Trophoblast cell (in vitro differentiated cells and primary cell): ENCODE results near the gene PNPLA2. TPM values are rescaled to one million over a fixed set of nuclear protein-coding genes. Genes with fewer than 3 reads are reported as not detected.

Experiments used
- DNase-seq, 2 donors: peaks; one replicate each; pipeline ENCODE4 v3.0.0-alpha.2; 2016
- H2AFZ ChIP-seq: 2 replicates; pipeline ENCODE4 v1.6.1; 2013; ENCODE audit warnings: low read length, moderate library complexity, mild to moderate bottlenecking; ENCODE audit not compliant: insufficient read depth, poor library complexity
- H2AK5ac ChIP-seq: 2 replicates; pipeline ENCODE4 v1.6.1; 2013; ENCODE audit warnings: mild to moderate bottlenecking, low read length
- H2BK120ac ChIP-seq: 2 replicates; pipeline ENCODE4 v1.6.1; 2013; ENCODE audit warnings: low read length, mild to moderate bottlenecking, moderate library complexity; ENCODE audit not compliant: insufficient read depth, poor library complexity
- H2BK12ac ChIP-seq: 2 replicates; pipeline ENCODE4 v1.6.1; 2013; ENCODE audit warnings: mild to moderate bottlenecking, low read length, moderate library complexity
- H2BK5ac ChIP-seq: 2 replicates; pipeline ENCODE4 v1.6.1; 2013; ENCODE audit warnings: low read length, low read depth, moderate library complexity, mild to moderate bottlenecking; ENCODE audit not compliant: poor library complexity
- H3K14ac ChIP-seq: 2 replicates; pipeline ENCODE4 v1.6.1; 2013; ENCODE audit warnings: mild to moderate bottlenecking, low read length
- H3K18ac ChIP-seq: 2 replicates; pipeline ENCODE4 v1.6.1; 2013; ENCODE audit warnings: mild to moderate bottlenecking, low read length
- H3K23ac ChIP-seq: 2 replicates; pipeline ENCODE4 v1.6.1; 2013; ENCODE audit warnings: low read length
- H3K27ac ChIP-seq: 2 replicates; pipeline ENCODE4 v1.5.1; 2013; ENCODE audit warnings: low read depth, mild to moderate bottlenecking, inconsistent platforms, low read length, moderate library complexity
- H3K27me3 ChIP-seq: 2 replicates; pipeline ENCODE4 v1.6.1; 2013; ENCODE audit warnings: inconsistent platforms, mild to moderate bottlenecking, low read length, moderate library complexity; ENCODE audit not compliant: insufficient read depth
- H3K36me3 ChIP-seq, 2 experiments: 1 replicate in 1 of 2; 2 replicates in 1 of 2; pipeline ENCODE4 v1.6.1; 2013; ENCODE audit warnings: low read length in 2 of 2, mild to moderate bottlenecking in 2 of 2, moderate library complexity in 1 of 2; ENCODE audit not compliant: insufficient read depth in 2 of 2, control insufficient read depth in 1 of 2
- H3K4ac ChIP-seq: 2 replicates; pipeline ENCODE4 v1.6.1; 2013; ENCODE audit warnings: low read depth, mild to moderate bottlenecking, low read length, moderate library complexity
- H3K4me1 ChIP-seq, 2 experiments: 1 replicate in 1 of 2; 2 replicates in 1 of 2; pipeline ENCODE4 v1.6.1; 2013; ENCODE audit warnings: low read length in 2 of 2, mild to moderate bottlenecking in 2 of 2, moderate library complexity in 1 of 2; ENCODE audit not compliant: insufficient read depth in 2 of 2, control insufficient read depth in 1 of 2
- H3K4me2 ChIP-seq: 2 replicates; pipeline ENCODE4 v1.6.1; 2013; ENCODE audit warnings: inconsistent platforms, mild to moderate bottlenecking, low read length, moderate library complexity
- H3K4me3 ChIP-seq: 2 replicates; pipeline ENCODE4 v1.5.1; 2013; ENCODE audit warnings: mild to moderate bottlenecking, low read depth, low read length, inconsistent platforms
- H3K79me1 ChIP-seq: one replicate; pipeline ENCODE4 v1.6.1; 2013; ENCODE audit warnings: low read length
- H3K79me2 ChIP-seq: 2 replicates; pipeline ENCODE4 v1.6.1; 2013; ENCODE audit warnings: low read length, mild to moderate bottlenecking; ENCODE audit not compliant: control insufficient read depth, insufficient read depth, poor library complexity
- H3K9ac ChIP-seq: 2 replicates; pipeline ENCODE4 v1.6.1; 2013; ENCODE audit warnings: mild to moderate bottlenecking, low read length
- H3K9me3 ChIP-seq: 2 replicates; pipeline ENCODE4 v1.6.1; 2013; ENCODE audit warnings: low read depth, mild to moderate bottlenecking, control low read depth, inconsistent platforms, low read length; ENCODE audit not compliant: insufficient read depth
- H4K12ac ChIP-seq: 2 replicates; pipeline ENCODE4 v1.6.1; 2013; ENCODE audit warnings: low read depth, mild to moderate bottlenecking, low read length, moderate library complexity
- H4K8ac ChIP-seq: 2 replicates; pipeline ENCODE4 v1.6.1; 2013; ENCODE audit warnings: low read depth, mild to moderate bottlenecking, low read length, moderate library complexity
- H4K91ac ChIP-seq: one replicate; pipeline ENCODE4 v1.6.1; 2013; ENCODE audit warnings: low read depth, mild to moderate bottlenecking, low read length, moderate library complexity
- WGBS: extraction: QIAGEN DNeasy Blood & Tissue Kit; methylation state at CpG from one replicate; pipeline ENCODE4 v1.1.7; 2013; ENCODE audit warnings: missing lambda C conversion rate; ENCODE audit not compliant: insufficient read length, insufficient coverage; ENCODE audit errors: extremely low coverage; 5-methylcytosine and 5-hydroxymethylcytosine counted together
- polyA plus RNA-seq: library from polyadenylated mRNA; stranded (reverse); fragments of 200-250 nt; gene quantifications from 2 replicates; pipeline ENCODE4 v1.2.3, GENCODE V29; 2013

PNPLA2 gene, protein sequence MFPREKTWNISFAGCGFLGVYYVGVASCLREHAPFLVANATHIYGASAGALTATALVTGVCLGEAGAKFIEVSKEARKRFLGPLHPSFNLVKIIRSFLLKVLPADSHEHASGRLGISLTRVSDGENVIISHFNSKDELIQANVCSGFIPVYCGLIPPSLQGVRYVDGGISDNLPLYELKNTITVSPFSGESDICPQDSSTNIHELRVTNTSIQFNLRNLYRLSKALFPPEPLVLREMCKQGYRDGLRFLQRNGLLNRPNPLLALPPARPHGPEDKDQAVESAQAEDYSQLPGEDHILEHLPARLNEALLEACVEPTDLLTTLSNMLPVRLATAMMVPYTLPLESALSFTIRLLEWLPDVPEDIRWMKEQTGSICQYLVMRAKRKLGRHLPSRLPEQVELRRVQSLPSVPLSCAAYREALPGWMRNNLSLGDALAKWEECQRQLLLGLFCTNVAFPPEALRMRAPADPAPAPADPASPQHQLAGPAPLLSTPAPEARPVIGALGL
- polyA plus RNA-seq: 56.3 and 56.7 TPM in 2 replicates

DNA sequence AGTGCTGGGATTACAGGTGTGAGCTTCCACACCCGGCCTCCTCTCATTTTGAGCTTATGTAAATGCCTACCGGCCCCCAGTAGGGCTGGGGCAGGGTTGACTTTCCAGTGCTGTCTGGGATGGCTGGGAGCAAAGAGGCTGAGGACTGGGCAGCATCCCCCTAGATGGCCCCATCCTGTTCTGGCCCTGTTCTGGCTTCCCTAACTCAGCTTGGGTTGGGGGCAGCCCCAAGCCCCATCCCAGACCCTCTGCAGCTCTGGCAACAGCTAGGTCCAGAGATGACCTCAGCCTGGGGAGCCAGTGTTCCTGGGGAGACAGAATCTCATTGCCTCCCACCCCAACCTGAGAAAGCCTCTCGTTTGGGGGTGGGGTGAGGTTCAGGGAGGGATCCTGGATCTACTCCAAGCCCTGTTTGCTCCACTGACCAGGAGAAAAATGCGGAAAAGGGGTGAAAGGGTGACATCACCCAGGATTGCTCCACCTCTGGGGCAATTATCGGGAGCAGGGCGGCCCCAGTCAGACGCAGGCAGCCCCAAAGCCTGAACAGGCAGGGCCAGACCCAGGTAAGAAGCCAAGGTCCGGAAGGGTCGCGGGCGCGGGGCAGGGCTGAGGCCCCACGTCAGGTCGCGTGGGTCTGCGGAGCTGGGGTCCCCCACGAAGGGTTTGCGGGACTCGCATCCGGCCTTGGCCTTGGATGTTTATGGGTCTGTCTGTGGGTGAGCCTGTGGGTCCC is at the start of gene PNPLA2:
Gene PNPLA2, plus strand, starts transcription at position 519 of the 733 bp plus-strand sequence. CDS start 805 bp downstream, outside the sequence.
- H3K18ac ChIP-seq: peak within 1 kb of the TSS; percentile 86
- H3K27me3 ChIP-seq: no peaks in the 10 kb centered on the region
- WGBS: no CpG with 5 or more reads among the region's 20 CpGs
- no peak within 1 kb of the TSS for H2BK120ac ChIP-seq
- H3K9ac ChIP-seq: peak within 1 kb of the TSS; percentile 93
- peaks cover 2% of the 10 kb centered on the region for H3K9me3 ChIP-seq
- peak within 1 kb of the TSS; percentile 50 for H2AFZ ChIP-seq
- DNase-seq: peak in 1 of 2 donors; percentile 44
- H2BK12ac ChIP-seq: peak within 1 kb of the TSS; percentile 20
- peak within 1 kb of the TSS; percentile 10 for H2BK5ac ChIP-seq
- peak within 1 kb of the TSS; percentile 81 for H4K8ac ChIP-seq
- H3K79me2 ChIP-seq: peaks cover 3% of the 10 kb centered on the region
- peak within 1 kb of the TSS; percentile 96 for H3K4me2 ChIP-seq
- H3K4me3 ChIP-seq: peak within 1 kb of the TSS; percentile 95
- peak within 1 kb of the TSS; percentile 63 for H3K14ac ChIP-seq
- H3K4me1 ChIP-seq: peaks cover 13 to 14% of the 10 kb centered on the region in 2 experiments
- H3K4ac ChIP-seq: no peak within 1 kb of the TSS
- peak within 1 kb of the TSS; percentile 36 for H4K91ac ChIP-seq
- H3K79me1 ChIP-seq: peaks cover 7% of the 10 kb centered on the region
- H4K12ac ChIP-seq: peak within 1 kb of the TSS; percentile 68
- peak within 1 kb of the TSS; percentile 18 for H3K27ac ChIP-seq
- H3K36me3 ChIP-seq: peaks cover 11 to 13% of the 10 kb centered on the region in 2 experiments
- H2AK5ac ChIP-seq: peak within 1 kb of the TSS; percentile 8
- H3K23ac ChIP-seq: no peak within 1 kb of the TSS

DNA sequence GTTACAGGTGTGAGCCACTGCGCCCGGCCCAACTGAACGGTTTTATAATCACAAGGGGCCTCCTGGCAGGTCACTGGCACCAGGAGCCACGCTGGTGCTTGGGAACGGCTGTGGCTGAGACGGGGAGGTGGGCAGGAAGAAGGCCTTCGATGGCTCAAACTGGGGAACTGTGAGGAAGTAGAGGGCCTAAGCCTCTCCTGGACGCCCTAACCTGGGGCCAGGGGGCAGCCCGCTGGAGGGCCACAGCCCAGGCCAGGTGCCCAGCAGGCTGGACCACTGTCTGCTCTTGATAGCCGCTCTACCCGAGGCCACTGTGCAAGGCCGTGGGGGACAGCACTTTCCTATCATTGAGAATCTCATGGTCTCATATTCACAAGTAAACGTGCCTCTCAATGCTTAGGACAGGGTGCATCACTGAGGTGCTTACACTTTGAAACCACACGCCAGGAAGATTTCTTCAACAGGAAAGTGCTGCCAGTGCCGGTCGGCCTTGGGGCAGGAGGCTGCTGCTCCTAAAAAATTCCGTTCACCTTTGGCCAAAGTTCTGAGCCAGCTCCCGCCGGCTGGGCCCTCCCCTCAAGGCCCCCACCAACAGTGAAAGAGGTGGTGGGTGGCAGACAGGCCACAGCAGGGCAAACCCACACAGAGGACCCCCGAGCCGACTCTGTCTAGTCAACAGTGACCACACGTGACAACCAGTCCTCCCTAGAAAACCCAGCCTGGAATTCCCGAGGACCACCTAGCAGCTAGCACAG is 48.6 kb upstream of the PNPLA2 start:
- Histone ChIP-seq H3K23ac (no peak overlapping the region), H2AFZ (no peak overlapping the region), H3K79me2 (peaks cover 2% of the 10 kb centered on the region), H3K9ac (no peak overlapping the region), H3K36me3 (peaks cover 65 to 66% of the 10 kb centered on the region in 2 experiments), H3K4me1 (peaks cover 1 to 16% of the 10 kb centered on the region in 2 experiments), H2AK5ac (no peak overlapping the region), H3K4me3 (no peak overlapping the region), H4K91ac (no peak overlapping the region), H3K27me3 (no peaks in the 10 kb centered on the region), H3K4me2 (no peak overlapping the region), H3K4ac (no peak overlapping the region), H3K79me1 (no peaks in the 10 kb centered on the region), H3K27ac (no peak overlapping the region), H3K14ac (no peak overlapping the region), H2BK12ac (no peak overlapping the region), H2BK5ac (no peak overlapping the region), H3K9me3 (peaks cover 2% of the 10 kb centered on the region), H3K18ac (no peak overlapping the region), H4K8ac (no peak overlapping the region), H4K12ac (no peak overlapping the region), H2BK120ac (no peak overlapping the region)
- DNase-seq: no peak
- WGBS: no CpG with 5 or more reads among the region's 23 CpGs

DNA sequence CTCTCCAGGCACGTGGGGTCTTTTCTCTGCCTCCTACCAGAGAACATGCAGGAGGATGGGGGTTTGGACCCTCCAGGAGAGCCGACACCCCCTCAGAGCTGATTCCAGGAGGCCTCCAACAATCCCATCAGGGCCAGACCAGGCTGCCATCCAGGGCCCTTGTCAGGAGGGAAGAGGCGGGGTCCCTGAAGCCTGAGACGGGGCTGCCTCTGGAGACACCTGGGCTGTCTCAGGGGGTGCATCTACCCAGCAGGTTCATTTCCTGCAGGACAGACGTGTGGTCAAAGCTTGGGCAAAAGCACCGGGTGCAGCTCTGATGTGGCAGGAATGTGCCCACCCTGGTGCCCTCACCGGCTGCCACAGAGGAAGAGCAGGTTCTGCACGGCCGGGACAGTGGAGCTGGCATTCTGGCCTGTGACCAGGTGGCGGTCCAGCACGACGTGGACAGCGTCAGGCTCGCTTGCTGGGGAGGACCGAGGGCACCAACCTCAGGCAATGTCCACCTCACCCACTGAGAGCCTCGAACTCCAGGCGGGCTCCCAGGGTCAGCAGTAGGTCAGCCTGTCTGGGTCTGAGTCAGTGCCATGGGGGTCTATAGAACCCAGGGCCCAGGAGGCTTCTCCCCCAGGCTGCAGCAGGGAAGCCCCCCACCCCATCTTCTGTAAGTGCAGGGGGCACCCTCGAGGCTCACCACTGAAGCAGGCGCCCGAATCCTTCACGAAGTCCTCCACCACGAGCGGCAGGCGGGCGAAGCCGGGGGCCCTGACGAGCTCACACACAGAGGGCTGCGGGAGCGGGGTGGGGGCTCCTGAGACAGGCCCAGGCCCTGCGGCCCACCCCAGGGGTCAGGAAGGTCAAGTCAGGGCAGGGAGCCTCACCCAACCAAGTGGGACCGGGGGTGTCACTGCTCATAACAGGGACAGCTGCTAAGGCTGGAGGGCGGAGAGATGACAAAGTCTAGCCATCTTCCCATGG is 47.8 kb upstream of the PNPLA2 start:
- H3K79me1 ChIP-seq: no peaks in the 10 kb centered on the region
- peaks cover 7 to 21% of the 10 kb centered on the region in 2 experiments for H3K4me1 ChIP-seq
- DNase-seq: no peak
- no peak overlapping the region for H4K91ac ChIP-seq
- H2AK5ac ChIP-seq: no peak overlapping the region
- no peak overlapping the region for H4K12ac ChIP-seq
- no peak overlapping the region for H3K9ac ChIP-seq
- no peak overlapping the region for H2BK12ac ChIP-seq
- no peak overlapping the region for H3K4me2 ChIP-seq
- H4K8ac ChIP-seq: no peak overlapping the region
- H2AFZ ChIP-seq: no peak overlapping the region
- H3K27ac ChIP-seq: no peak overlapping the region
- WGBS: no CpG with 5 or more reads among the region's 32 CpGs
- peaks cover 2% of the 10 kb centered on the region for H3K79me2 ChIP-seq
- H3K4ac ChIP-seq: no peak overlapping the region
- no peak overlapping the region for H3K4me3 ChIP-seq
- no peak overlapping the region for H2BK120ac ChIP-seq
- no peaks in the 10 kb centered on the region for H3K27me3 ChIP-seq
- H3K9me3 ChIP-seq: peaks cover 2% of the 10 kb centered on the region
- H3K36me3 ChIP-seq: peaks cover 57 to 58% of the 10 kb centered on the region in 2 experiments
- no peak overlapping the region for H3K18ac ChIP-seq
- no peak overlapping the region for H2BK5ac ChIP-seq
- no peak overlapping the region for H3K14ac ChIP-seq
- H3K23ac ChIP-seq: no peak overlapping the region
